ENCODE results near the gene KIF26B.
A peak's percentile ranks its signal among the peaks of the same experiment; 100 is the strongest.

Gene KIF26B

GRCh38 chr1:245485996-245486395 lies 331.2 kb downstream of the KIF26B start:
- Histone ChIP-seq H3K4me3 (ENCODE audit: low read depth, low read length) (no peak overlapping the region), H3K27me3 (ENCODE audit: insufficient read depth, low read depth, severe bottlenecking) (no peaks in the 10 kb centered on the region), H3K9me3 (ENCODE audit: severe bottlenecking) (no peaks in the 10 kb centered on the region), H3K27ac (no peak overlapping the region), H3K36me3 (no peaks in the 10 kb centered on the region)
- TF ChIP-seq, protein P1, sequence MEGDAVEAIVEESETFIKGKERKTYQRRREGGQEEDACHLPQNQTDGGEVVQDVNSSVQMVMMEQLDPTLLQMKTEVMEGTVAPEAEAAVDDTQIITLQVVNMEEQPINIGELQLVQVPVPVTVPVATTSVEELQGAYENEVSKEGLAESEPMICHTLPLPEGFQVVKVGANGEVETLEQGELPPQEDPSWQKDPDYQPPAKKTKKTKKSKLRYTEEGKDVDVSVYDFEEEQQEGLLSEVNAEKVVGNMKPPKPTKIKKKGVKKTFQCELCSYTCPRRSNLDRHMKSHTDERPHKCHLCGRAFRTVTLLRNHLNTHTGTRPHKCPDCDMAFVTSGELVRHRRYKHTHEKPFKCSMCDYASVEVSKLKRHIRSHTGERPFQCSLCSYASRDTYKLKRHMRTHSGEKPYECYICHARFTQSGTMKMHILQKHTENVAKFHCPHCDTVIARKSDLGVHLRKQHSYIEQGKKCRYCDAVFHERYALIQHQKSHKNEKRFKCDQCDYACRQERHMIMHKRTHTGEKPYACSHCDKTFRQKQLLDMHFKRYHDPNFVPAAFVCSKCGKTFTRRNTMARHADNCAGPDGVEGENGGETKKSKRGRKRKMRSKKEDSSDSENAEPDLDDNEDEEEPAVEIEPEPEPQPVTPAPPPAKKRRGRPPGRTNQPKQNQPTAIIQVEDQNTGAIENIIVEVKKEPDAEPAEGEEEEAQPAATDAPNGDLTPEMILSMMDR (IDR thresholded peaks at IDR 0.05; ENCODE audit: low read depth, low read length), result no peak
- no peak for DNase-seq

DNA sequence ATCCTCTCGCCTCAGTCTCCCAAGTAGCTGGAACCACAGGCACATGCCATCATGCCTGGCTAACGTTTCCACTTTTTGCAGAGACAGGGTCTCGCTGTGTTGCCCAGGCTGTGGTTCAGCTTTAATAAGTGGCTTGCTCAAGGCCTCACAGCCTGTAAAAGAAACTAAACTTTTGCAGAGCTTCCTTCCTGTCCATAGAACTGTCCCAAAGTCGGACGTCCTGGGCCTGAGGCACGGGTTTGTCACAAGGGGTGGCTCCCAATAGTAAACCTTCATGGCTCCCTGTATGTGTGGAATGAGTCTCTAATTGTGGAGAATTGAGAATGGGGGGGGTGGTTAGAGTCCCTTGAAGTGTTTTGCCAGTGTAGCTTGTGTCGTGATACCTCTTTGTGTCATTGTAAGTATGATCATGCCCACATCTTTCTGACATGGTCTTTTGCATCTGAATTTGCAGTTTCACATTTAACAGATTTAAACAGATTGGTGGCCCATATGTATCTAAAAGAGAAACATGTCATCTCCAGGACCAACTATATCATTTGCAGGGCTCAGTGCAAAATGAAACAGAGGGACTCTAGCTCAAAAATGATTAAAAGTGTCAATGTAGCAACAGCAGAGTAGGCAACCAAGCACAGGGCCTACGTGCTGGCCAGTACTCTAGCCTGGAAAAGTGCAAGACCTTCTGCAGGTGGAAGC lies 332.1 kb downstream of the KIF26B start:
- H3K27me3 ChIP-seq (ENCODE audit: insufficient read depth, low read depth, severe bottlenecking), result no peaks in the 10 kb centered on the region
- TF ChIP-seq, protein P1 (IDR thresholded peaks at IDR 0.05; ENCODE audit: low read depth, low read length), result no peak
- no peaks in the 10 kb centered on the region for H3K36me3 ChIP-seq
- H3K4me3 ChIP-seq (ENCODE audit: low read depth, low read length), result no peak overlapping the region
- DNase-seq, result no peak
- no peaks in the 10 kb centered on the region for H3K9me3 ChIP-seq (ENCODE audit: severe bottlenecking)
- no peak overlapping the region for H3K27ac ChIP-seq

DNA sequence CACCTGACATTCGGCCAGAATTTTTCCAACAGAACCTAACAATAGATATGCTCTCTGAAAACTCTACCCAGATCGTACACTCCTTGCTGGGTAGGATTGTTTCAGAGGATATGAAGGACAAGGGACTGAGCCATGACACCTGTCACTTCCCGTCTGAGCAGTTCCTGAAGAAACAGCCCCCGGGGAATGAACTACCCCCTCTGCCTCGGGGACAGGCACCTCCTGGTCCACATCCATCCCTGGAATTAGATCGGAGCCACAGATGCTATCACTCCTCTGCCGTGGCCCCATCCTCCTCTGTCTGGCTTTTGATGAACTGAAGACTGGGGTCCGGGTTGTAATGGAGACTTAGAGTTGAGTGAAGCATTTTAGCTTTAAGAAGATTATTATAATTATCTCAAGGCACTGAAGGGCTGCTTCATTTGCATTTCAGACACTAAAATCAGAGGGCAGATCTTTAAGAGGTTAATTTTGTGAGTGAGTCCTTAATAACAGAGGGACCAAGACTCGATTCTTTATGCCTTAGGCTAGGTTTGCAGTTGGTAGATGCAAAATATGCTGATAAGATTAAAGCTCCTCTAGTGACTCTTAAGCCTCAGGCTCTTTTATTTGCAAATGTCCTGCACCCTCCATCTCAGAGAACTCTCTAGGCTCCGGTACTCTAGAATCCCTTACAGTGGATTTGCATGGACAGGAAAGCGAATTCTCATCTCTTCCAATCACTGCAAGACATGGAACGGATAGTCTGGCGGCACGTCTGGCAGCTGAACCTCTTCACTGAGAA lies 333.8 kb downstream of the KIF26B start:
- no peak overlapping the region for H3K27ac ChIP-seq
- peak; percentile 20 for DNase-seq
- H3K4me3 ChIP-seq (ENCODE audit: low read depth, low read length), result no peak overlapping the region
- TF ChIP-seq, protein P1 (IDR thresholded peaks at IDR 0.05; ENCODE audit: low read depth, low read length), result no peak
- H3K27me3 ChIP-seq (ENCODE audit: insufficient read depth, low read depth, severe bottlenecking), result no peaks in the 10 kb centered on the region
- no peaks in the 10 kb centered on the region for H3K36me3 ChIP-seq
- no peaks in the 10 kb centered on the region for H3K9me3 ChIP-seq (ENCODE audit: severe bottlenecking)

DNA sequence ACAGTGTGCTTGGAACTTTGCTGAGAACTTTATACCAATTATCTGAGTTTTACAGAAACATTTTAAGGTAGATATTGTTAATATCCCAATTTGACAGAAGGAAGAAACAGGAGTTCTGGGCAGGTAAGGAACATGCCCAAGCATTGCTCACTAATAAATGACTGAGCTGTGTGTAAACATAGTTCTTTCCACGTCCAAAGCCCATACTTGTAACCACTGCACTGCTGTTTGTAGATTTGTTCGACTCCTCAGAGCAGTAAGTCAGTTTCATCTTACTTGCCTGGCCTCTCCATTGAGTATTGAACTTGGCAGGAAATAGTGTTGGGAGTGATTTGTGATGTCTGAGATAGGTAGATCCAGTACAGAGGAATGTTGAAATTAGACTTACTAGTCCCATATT lies 335.1 kb downstream of the KIF26B start:
- Histone ChIP-seq H3K36me3 (no peaks in the 10 kb centered on the region), H3K27me3 (ENCODE audit: insufficient read depth, low read depth, severe bottlenecking) (no peaks in the 10 kb centered on the region), H3K27ac (no peak overlapping the region), H3K9me3 (ENCODE audit: severe bottlenecking) (peaks cover 3% of the 10 kb centered on the region), H3K4me3 (ENCODE audit: low read depth, low read length) (no peak overlapping the region)
- no peak for DNase-seq
- TF ChIP-seq, protein P1 (IDR thresholded peaks at IDR 0.05; ENCODE audit: low read depth, low read length), result no peak

DNA sequence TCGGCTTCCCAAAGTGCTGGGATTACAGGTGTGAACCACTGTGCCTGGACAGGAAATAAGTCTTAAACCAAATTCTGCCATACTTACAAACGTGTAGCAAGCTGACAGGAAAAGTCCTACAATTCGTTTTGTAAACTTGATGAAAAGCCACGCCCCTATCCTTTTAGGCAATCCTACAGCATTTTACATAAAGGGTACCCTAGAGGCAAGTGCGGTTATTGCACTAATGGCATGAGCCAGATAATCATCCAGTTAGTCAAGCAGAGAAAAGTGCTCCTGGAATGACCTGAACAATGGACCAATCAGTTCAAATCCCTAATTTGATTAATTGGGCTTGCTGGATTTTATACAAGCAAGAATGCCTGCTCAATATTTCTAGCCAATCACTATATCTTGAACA lies 338.2 kb downstream of the KIF26B start:
- no peak overlapping the region for H3K4me3 ChIP-seq (ENCODE audit: low read depth, low read length)
- H3K9me3 ChIP-seq (ENCODE audit: severe bottlenecking), result peaks cover 3% of the 10 kb centered on the region
- DNase-seq, result no peak
- no peaks in the 10 kb centered on the region for H3K36me3 ChIP-seq
- TF ChIP-seq, protein P1 (IDR thresholded peaks at IDR 0.05; ENCODE audit: low read depth, low read length), result peak; percentile 28; the same call in 1 of the 2 replicates
- H3K27ac ChIP-seq, result no peak overlapping the region
- no peaks in the 10 kb centered on the region for H3K27me3 ChIP-seq (ENCODE audit: insufficient read depth, low read depth, severe bottlenecking)

Measured in WERI-Rb-1 (cell line).